ENCODE measurements around the gene VPS52. TPM values are rescaled to one million over a fixed set of nuclear protein-coding genes. Genes with fewer than 3 reads are reported as not detected.

VPS52 gene
- total and polyA plus RNA-seq, 9 of the 15 experiments (the other 6 are each of a cell fraction or from before 2014, with no cell fraction given) = 24.4 to 103 (median 40.2) TPM

GRCh38 chr6:33314943-33315792, 43.5 kb upstream of the VPS52 start (continued):
- TF ChIP-seq ID3 (CRISPR knock-in tag; IDR thresholded peaks at IDR 0.05) (no peak), ID3 (tag; IDR thresholded peaks at IDR 0.05) (no peak), ZNF277 (CRISPR knock-in tag; IDR thresholded peaks at IDR 0.05; ENCODE audit: borderline replicate concordance) (no peak), ZNF77 (CRISPR knock-in tag; IDR thresholded peaks at IDR 0.05) (no peak), THAP12 (CRISPR knock-in tag; IDR thresholded peaks at IDR 0.05) (no peak), MAX (CRISPR knock-in tag; IDR thresholded peaks at IDR 0.05) (0 out of 2 replicates have a peak, but pooled peaks have one; percentile 42), ZNF23 (CRISPR knock-in tag; IDR thresholded peaks at IDR 0.05) (no peak), ZNF699 (CRISPR knock-in tag; IDR thresholded peaks at IDR 0.05; ENCODE audit: insufficient replicate concordance) (no peak), BRD4 (IDR thresholded peaks at IDR 0.05) (no peak), HEY1 (CRISPR knock-in tag; IDR thresholded peaks at IDR 0.05; ENCODE audit: borderline replicate concordance) (no peak), HNRNPL (IDR thresholded peaks at IDR 0.05; ENCODE audit: low read depth, low read length) (no peak), ZBTB1 (CRISPR knock-in tag; IDR thresholded peaks at IDR 0.05; ENCODE audit: borderline replicate concordance, low read depth) (no peak), ZNF444 (CRISPR knock-in tag; IDR thresholded peaks at IDR 0.05) (no peak), NCOR1 (IDR thresholded peaks at IDR 0.05) (peak; percentile 3; the same call in 1 of the 2 replicates), CHD1 (IDR thresholded peaks at IDR 0.05; ENCODE audit: low read length) (no peak), EWSR1 (IDR thresholded peaks at IDR 0.05; ENCODE audit: borderline replicate concordance, low read depth, partially characterized antibody) (no peak), RBFOX2 (IDR thresholded peaks at IDR 0.05; ENCODE audit: low read depth, low read length) (peak; percentile 63), MCM3 (IDR thresholded peaks at IDR 0.05) (no peak), PREB (CRISPR knock-in tag; IDR thresholded peaks at IDR 0.05) (no peak), KLF1 (tag; IDR thresholded peaks at IDR 0.05) (no peak), NR2C1 (IDR thresholded peaks at IDR 0.05) (no peak), NR2C1 (tag; IDR thresholded peaks at IDR 0.05) (no peak), FOXM1 (IDR thresholded peaks at IDR 0.05; ENCODE audit: low read depth) (no peak), FOXM1 (CRISPR knock-in tag; IDR thresholded peaks at IDR 0.05; ENCODE audit: low read depth) (no peak), ZEB2 (IDR thresholded peaks at IDR 0.05) (no peak)
